Cardiac fibroblast (primary cell): ENCODE results near the gene BZW2.

ENCODE experiments used
- DNase-seq, 2 donors: peaks; one replicate each; pipeline versions ENCODE4 v3.0.0 to v3.0.0-alpha.2; 2010; ENCODE audit warnings: low read depth in 2 of 2
- H3K4me3 ChIP-seq, 2 donors: replicated peaks in 1 of 2; 1 replicate in 1 of 2; 2 replicates in 1 of 2; pipeline ENCODE4 v1.5.1; 2011; ENCODE audit warnings: low read depth in 2 of 2, low read length in 2 of 2, mild to moderate bottlenecking in 2 of 2, moderate library complexity in 1 of 2
- TF ChIP-seq, protein P1 (sequence below): IDR thresholded peaks from one replicate; pipeline ENCODE4 v1.5.1; 2011; ENCODE audit warnings: low read depth, mild to moderate bottlenecking, low read length, inconsistent platforms

Gene BZW2

DNA sequence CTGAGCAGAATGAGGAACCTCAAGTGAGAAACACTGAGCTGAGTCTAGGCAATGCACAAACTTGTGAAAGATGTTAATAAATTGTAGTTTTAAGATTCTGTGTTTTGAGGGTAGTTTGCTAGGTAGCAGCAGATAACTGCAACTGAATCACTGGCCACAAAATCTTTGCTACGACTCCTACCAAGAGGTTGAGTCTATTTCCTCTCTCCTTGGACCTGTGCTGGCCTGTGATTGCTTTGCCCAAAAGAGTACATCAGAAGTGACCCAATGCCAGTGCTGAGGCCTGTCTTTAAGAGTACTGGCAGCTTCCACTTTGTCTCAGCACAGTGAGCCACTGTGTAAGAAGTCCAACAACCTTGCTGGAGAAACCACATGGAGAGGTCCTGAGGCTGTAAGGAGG lies 95.7 kb downstream of the BZW2 start:
- no peak for DNase-seq
- TF ChIP-seq, protein P1, sequence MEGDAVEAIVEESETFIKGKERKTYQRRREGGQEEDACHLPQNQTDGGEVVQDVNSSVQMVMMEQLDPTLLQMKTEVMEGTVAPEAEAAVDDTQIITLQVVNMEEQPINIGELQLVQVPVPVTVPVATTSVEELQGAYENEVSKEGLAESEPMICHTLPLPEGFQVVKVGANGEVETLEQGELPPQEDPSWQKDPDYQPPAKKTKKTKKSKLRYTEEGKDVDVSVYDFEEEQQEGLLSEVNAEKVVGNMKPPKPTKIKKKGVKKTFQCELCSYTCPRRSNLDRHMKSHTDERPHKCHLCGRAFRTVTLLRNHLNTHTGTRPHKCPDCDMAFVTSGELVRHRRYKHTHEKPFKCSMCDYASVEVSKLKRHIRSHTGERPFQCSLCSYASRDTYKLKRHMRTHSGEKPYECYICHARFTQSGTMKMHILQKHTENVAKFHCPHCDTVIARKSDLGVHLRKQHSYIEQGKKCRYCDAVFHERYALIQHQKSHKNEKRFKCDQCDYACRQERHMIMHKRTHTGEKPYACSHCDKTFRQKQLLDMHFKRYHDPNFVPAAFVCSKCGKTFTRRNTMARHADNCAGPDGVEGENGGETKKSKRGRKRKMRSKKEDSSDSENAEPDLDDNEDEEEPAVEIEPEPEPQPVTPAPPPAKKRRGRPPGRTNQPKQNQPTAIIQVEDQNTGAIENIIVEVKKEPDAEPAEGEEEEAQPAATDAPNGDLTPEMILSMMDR = no peak
- no peak overlapping the region for H3K4me3 ChIP-seq

DNA sequence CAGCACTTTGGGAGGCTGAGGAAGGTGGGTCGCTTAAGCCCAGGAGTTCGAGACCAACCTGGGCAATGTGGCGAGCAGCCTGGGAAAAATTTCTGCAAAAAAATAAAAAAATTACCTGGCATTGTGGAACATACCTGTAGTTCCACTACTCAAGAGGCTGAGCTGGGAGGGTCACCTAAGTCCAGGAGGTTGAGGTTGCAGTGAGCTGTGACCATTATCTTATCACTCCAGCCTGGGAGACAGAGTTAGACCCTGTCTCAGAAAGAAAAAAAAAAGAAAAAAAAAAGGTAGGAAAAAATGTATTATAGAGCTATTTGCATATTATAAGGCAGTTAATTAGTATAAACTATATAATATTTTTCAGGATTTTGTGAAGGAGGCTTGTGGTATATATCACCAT lies 96.6 kb downstream of the BZW2 start:
- no peak overlapping the region for H3K4me3 ChIP-seq
- no peak for DNase-seq
- TF ChIP-seq, protein P1 = no peak

DNA sequence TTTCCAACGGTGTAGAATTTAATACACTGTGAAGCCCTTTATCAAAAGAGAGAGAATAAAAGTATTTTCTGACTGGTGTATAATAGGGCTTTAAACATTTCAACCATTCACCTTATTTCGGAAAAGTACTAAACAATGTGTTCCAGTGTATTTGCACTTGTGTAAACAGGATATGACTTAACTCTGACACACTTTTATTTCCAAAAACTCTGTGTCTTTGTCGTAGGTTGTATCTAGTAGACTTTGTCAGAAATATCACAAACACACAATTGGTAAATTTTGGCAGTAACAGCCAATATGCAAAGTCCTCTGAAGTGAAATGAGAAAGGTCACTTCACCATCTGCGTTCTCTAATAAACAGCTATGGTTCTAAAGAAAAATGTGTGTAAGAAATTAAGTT lies 97.3 kb downstream of the BZW2 start:
- TF ChIP-seq, protein P1 = no peak
- peak; percentile 69 to 82 for DNase-seq
- no peak overlapping the region for H3K4me3 ChIP-seq

- TF ChIP-seq, protein P1 = no peak
- no peak for DNase-seq
- no peak overlapping the region for H3K4me3 ChIP-seq
These were observed 98.7 kb downstream of the BZW2 start for GRCh38 chr7:16744518-16745250.

DNA sequence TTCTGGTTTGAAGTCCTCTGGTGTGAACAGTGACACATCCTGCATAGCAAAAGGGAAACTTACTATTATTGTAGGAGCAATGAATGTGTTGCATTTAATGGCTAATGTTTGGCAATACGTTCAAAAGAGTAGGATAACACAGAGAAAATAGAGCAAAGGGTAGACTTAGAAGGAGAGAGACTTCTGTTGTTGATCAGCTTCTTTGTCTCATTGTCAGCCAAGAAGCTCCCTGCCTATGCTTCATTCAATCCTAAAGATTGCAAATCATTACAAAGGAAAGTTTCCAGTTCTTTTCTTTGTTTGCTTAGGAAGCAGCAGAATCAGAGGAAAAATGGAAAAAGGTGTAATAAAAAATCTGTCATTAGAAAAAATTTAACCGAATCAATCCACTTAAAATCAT lies 99.7 kb downstream of the BZW2 start:
- no peak for DNase-seq
- TF ChIP-seq, protein P1 = no peak
- no peak overlapping the region for H3K4me3 ChIP-seq

DNA sequence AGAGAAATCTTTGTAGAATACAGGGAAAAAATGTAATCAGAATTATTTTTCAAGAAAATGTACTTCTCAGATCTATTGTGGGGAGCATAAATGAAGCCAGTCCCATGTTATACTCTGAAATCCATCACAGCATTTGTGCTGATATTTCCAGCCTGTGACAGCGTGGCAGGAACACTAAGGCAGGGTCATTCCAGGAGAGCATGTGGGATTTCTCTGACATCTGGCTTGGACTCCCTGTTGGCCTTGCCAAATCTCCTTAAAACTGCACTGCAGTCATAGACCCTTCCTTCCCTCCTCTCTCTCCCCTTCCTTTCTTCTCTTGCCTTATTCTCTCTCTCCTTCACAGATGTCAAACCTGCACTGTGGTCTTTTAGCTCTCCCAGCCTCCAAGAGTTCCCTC lies 101.1 kb downstream of the BZW2 start:
- TF ChIP-seq, protein P1 = no peak
- H3K4me3 ChIP-seq = no peak overlapping the region
- peak in 1 of 2 donors; percentile 57 for DNase-seq
